ENCODE measurements around the gene PAX2.

PAX2 gene

GRCh38 chr10:100793055-100793454, 47.7 kb downstream of the PAX2 start:
- no peak for DNase-seq

GRCh38 chr10:100799881-100800280, 54.5 kb downstream of the PAX2 start:
- DNase-seq = no peak

- DNase-seq = no peak
These were observed 55.5 kb downstream of the PAX2 start for GRCh38 chr10:100800931-100801330.

- DNase-seq = no peak
These were observed 56.8 kb downstream of the PAX2 start for GRCh38 chr10:100802196-100802595.

- DNase-seq = no peak
These were observed 57.2 kb downstream of the PAX2 start for GRCh38 chr10:100802607-100803006.

- no peak for DNase-seq
These were observed 58.1 kb downstream of the PAX2 start for GRCh38 chr10:100803492-100803891.

GRCh38 chr10:100803908-100804307, 58.5 kb downstream of the PAX2 start:
- no peak for DNase-seq

- DNase-seq = no peak
These were observed 60.4 kb downstream of the PAX2 start for GRCh38 chr10:100805543-100806355.

- DNase-seq = no peak
These were observed 60.9 kb downstream of the PAX2 start for GRCh38 chr10:100806356-100806645.

- no peak for DNase-seq
These were observed 62.0 kb downstream of the PAX2 start for GRCh38 chr10:100807241-100807951.

- DNase-seq = no peak
These were observed 63.5 kb downstream of the PAX2 start for GRCh38 chr10:100808876-100809275.

GRCh38 chr10:100810091-100810834, 64.9 kb downstream of the PAX2 start:
- no peak for DNase-seq

- DNase-seq = no peak
These were observed 65.4 kb downstream of the PAX2 start for GRCh38 chr10:100810835-100811116.

GRCh38 chr10:100811261-100811660, 65.9 kb downstream of the PAX2 start:
- no peak for DNase-seq

- no peak for DNase-seq
These were observed 66.7 kb downstream of the PAX2 start for GRCh38 chr10:100811752-100812750.

GRCh38 chr10:100812978-100813377, 67.6 kb downstream of the PAX2 start:
- DNase-seq = no peak

GRCh38 chr10:100814751-100815474, 69.5 kb downstream of the PAX2 start:
- no peak for DNase-seq

GRCh38 chr10:100816671-100817070, 71.3 kb downstream of the PAX2 start:
- DNase-seq = no peak

- no peak for DNase-seq
These were observed 72.0 kb downstream of the PAX2 start for GRCh38 chr10:100817268-100817839.

GRCh38 chr10:100819424-100819823, 74.0 kb downstream of the PAX2 start:
- DNase-seq = no peak

GRCh38 chr10:100823194-100823593, 77.8 kb downstream of the PAX2 start:
- DNase-seq = no peak

- DNase-seq = no peak
These were observed 79.5 kb downstream of the PAX2 start for GRCh38 chr10:100824886-100825285.
